HT-29 (cell line): ENCODE measurements around the gene IL31. TPM values are rescaled to one million over a fixed set of nuclear protein-coding genes. Genes with fewer than 3 reads are reported as not detected.
A peak's percentile ranks its signal among the peaks of the same experiment; 100 is the strongest.
"Not testable (repeated sequence)": the region's sequence is repeated elsewhere in the genome, so short reads cannot be mapped to it uniquely, and the experiment has no call there.

Experiments
- DNase-seq: peaks from one replicate; pipeline ENCODE4 v3.0.0-alpha.2; 2015; ENCODE audit warnings: low spot score
- total RNA-seq: library from RNA; depleted of rRNA; stranded (reverse); fragments of >200 nt; shearing (Covaris generic); gene quantifications from 2 replicates; pipeline ENCODE4 v1.2.3, GENCODE V29; 2014; rRNA removed

IL31 gene
- not detected in 2 replicates for total RNA-seq

GRCh38 chr12:122174155-122174845, at the start of gene IL31:
Gene IL31 (minus strand): TSS chr12:122174221. CDS start chr12:122174172, 49 bp downstream.
- DNase-seq, result no peak

DNA sequence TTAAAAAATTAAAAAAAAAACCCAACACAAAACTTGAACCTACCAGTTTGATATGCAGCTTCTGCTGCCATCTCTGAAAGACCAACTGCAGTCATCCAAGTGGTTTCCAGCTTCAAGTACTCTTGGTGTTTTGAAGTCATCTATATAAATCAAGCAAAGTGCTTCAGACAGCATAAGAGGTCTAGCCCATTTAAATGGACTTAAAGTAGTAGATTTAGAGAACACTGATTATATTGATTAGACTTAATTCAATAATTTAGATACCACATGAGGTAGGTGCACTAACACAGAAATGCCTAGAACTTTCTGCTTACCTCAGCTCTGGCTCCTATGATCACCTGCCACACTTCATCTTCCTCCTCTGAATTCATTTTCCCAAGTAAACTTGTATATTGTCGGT, 42.4 kb upstream of the IL31 start:
- no peak for DNase-seq

DNA sequence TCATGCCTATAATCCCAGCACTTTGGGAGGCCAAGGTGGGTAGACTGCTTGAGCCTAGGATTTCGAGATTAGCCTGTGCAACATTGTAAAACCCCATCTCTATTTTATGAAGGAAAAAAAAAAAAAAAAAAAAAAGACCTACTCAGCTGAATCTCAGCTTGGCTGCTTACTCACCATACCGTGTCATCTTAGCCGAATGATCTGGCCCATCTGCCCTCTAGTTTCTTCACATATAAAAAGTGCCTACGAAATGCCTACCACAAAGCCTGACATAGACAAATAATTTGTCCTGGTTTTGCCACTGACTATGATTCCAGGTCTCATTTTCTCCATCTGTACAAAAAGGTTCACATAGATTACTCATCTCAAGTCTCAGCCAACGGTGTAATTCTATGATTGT, 41.8 kb upstream of the IL31 start:
- no peak for DNase-seq

DNA sequence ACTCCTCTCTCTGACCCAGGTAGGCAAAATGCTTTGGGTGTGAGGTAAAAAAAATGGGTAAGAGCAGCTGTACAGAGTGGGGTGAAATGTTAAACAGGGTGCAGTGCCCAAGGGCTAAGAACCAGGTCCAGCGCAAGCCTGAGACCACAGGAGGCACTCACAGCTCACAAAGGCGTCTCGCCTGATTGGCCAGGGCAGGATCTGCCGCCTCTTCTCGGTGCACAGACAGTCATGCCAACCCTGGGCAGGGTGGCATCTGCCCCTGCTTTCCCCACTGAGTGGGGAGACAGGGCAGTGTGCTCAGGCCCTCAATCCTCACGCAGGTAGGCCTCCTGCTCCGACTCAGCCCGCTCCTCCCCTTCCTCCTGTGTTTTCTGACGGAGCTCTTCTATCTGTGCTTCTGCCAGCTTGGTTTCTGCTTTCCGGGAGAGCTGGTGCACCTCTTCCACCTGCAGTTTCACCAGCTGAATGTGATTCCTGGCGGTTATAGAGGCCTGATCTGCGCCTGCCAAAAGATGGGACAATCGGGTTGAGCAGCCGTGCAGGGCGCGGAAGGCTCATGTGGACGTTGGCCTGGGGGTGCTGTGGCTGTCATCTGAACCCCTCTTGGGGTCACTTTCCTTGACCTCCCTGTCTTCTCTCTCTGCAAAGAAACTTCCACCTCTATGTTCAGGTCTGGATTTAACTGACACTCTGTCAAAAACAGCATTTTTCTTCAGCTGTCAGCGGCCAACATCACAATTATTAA, 34.2 kb upstream of the IL31 start:
- no peak for DNase-seq

DNA sequence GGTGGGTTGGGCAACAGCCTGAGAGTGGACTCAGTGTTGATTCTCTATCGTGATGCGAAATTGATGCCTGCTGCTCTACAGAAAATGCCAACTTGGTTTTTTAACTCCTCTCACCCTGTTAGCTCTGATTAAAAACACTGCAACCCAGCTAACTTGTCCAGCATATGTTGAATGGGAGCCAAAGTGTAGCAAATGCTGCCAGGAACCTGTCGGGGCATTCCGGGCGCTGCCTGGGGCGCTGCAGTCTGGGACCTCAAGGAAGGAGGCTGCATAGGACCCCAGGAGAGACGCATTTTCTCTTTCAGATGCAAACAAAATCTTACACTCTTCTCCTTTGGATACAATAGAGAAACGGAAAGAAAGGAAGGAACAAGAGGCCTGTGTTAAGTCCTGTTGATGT, 33.4 kb upstream of the IL31 start:
- no peak for DNase-seq

DNA sequence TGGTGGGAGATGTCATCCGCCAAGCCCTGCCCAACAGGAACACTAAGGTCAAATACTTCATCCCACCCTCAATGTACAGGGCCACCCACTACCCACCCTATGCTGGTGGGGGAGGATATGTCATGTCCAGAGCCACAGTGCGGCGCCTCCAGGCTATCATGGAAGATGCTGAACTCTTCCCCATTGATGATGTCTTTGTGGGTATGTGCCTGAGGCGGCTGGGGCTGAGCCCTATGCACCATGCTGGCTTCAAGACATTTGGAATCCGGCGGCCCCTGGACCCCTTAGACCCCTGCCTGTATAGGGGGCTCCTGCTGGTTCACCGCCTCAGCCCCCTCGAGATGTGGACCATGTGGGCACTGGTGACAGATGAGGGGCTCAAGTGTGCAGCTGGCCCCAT, 33.0 kb upstream of the IL31 start:
- DNase-seq, result no peak

- DNase-seq, result no peak
Observed at GRCh38 chr12:122206111-122206881, 32.3 kb upstream of the IL31 start.

GRCh38 chr12:122205053-122205925, 31.3 kb upstream of the IL31 start:
- no peak for DNase-seq

DNA sequence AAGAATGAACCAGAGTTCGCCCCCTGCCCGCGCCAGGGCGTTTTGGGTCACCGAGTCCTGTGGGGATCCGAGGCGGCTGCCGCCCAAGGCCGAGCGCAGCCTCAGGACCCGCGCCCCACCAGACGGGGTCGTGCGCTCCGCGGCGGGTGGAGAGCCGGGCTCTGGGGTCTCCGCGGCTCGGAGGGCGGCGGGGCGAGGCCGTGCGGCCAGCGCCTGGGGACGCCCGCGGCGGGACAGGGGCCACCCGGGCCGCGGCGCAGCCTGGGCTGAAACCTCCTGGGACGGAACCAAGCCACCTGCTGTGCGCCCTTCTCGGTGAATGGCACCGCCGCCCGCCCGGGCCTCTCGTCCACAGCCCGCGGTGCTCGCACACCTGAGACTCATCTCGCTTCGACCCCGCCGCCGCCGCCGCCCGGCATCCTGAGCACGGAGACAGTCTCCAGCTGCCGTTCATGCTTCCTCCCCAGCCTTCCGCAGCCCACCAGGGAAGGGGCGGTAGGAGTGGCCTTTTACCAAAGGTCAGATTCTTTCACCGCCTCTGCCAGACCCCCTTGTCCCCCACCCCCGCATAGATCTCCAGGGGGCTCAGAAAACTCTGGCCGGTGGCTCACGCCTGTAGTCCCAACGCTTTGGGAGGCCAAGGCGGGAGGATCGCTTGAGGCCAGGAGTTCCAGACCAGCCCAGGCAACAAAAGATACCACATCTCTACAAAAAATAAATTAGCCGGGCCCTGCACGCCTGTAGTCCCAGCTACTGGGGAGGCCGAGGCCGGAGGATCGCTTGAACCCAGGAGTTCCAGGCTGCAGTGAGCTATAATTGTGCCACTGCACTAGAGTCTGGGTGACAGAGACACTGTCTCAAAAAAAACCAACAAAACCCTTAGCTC, 30.4 kb upstream of the IL31 start:
- DNase-seq, result no peak

- DNase-seq, result peak; percentile 59
Observed at GRCh38 chr12:122203301-122204166, 29.5 kb upstream of the IL31 start, which contains the start of gene B3GNT4. Gene B3GNT4 (plus strand): TSS chr12:122203709. CDS start chr12:122204619, 910 bp downstream.

DNA sequence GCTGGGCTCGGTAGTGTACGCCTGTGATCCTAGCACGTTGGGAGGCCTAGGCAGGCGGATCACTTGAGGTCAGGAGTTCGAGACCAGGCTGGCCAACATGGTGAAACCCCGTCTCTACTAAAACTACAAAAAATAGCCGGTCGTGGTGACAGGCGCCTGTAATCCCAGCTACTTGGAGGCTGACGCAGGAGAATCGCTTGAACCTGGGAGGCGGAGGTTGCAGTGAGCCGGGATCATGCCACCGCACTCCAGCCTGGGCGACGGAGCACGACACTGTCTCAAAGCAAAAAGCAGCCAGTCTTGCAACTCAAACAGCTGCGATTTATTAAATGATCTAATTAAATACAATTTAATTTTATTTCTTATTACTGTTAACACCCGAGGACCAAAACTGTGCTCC, 28.8 kb upstream of the IL31 start:
- not testable (repeated sequence) for DNase-seq

- DNase-seq, result no peak
Observed at GRCh38 chr12:122202017-122202416, 28.0 kb upstream of the IL31 start.

DNA sequence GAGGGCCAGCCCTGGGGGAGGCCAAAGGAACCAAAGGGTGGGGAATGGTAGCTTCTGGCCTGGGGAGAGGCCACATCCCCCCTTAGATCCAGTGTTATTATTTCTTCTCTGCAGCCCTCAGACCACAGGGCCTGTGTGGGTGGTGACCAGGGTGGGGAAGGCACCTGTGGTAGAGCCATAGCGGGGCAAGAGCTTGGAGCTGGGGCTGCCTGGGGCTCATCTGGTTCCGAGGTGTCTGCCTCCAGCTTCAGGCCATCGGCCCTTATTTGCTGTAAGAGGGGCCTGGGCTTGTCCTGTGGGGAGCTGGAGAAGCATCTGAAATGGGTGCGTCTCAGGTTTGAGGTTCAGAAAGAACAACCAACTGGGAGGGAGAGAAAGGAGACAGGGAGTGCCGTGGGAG, 27.4 kb upstream of the IL31 start:
- DNase-seq, result no peak

DNA sequence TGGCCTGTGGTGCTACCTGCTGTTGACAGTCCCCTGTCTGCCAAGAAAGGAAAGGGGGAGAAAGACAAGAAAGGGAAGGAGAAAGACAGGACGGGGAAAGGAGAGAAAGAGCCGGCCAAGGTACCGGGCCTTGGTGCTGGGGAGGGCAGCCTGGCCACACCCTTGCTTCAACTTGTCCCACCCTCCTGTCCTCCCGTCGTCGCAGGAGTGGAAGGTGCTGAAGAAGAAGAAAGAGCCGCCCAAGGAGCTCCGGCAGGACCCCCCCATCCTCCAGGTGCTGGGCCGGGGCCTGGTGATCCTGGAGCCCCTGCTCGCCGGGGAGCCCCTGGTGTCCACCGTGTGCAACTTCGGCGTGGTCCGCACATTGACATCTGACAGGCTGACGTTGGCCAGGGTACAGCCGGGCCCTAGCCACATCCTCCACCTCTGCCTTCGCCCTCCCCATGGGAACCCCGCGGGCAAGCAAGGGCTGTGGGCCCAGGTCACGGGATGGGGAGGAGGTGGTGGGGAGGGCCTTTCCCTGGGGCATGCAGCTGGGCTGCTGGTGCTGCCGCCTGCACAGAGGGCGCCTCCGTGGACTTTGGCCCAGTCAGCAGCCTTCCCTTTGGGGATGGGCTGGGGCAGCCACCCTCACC, 26.6 kb upstream of the IL31 start:
- DNase-seq, result no peak

DNA sequence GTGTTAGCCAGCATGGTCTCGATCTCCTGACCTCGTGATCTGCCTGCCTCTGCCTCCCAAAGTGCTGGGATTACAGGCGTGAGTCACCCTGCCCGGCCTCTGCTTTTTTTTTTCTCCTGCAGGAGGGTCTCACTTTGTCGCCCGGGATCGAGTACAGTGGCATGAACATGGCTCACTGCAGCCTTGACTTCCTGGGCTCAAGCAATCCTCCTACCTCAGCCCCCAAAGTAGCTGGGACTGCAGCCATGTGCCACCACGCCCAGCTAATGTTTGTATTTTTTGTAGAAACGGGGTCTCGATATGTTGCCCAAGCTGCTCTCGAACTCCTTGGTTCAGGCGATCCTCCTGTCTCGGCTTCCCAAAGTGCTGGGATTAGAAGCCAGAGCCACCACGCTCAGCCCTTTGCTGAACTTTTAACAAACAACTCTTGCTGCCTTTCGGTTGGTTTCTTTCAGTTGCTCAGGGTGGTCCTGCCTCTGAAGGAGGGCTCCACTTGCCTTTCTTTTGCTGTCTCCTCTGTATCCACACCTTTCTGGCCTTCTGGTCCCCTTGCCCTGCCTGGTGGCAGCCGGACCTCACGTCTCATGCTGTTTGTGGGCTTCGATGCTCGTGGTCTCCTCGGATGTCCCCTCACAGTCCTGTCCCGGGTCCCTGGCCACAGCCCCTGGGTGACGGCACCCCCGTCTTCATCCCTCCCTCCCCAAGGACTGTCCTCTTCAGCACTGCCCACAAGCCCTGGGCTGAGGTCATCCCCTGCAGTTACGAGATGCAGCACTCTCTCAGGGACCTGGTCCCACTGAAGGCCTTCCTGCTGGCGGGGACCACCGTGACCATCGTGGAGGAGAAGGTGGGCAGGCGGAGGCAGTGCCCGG, 25.7 kb upstream of the IL31 start:
- DNase-seq, result no peak

DNA sequence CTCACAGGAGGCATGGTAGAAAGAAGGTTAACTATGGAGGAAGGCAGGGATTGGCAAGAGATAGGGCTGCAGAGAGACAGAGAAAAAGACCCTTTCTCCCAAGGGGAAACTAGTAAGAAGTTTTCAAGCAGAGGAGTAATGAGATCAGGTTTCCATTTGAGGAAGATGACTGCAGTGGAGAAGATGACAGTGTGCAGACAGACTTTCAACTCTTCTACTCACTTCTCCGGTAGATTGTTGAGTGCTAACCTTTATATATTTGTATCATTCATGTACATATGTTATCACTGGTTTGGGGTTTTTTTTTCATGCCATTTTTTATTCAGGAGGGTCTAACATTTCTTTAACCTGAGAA, 23.6 kb upstream of the IL31 start:
- DNase-seq, result no peak

DNA sequence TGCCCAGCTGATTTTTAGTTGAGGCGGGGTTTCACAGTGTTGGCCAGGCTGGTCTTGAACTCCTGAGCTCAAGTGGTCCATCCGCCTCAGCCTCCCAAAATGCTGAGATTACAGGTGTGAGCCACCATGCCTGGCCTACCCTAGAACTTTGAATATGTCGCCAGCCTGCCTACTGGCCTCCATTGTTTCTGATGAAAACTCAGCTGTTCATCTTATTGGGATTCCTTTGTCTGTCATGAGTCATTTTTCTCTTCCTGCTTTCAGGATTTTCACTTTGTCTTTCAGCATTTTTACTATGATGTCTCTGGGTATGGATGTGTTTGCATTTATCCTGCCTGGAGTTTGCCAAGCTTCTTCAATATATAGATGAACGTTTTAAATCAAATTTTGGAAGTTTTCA, 21.4 kb upstream of the IL31 start:
- DNase-seq, result no peak

GRCh38 chr12:122194804-122195203, 20.8 kb upstream of the IL31 start:
- no peak for DNase-seq
